C4-2B (cell line): ENCODE results near the gene GRB10.

Experiments
- H3K27ac ChIP-seq: fragments of 450-650 bp; 2 replicates; pipeline ENCODE4 v1.5.1; 2017
- CTCF ChIP-seq: fragments of 450-650 bp; conservative IDR thresholded peaks from 2 replicates; pipeline ENCODE4 v1.5.1; 2017; ENCODE audit warnings: mild to moderate bottlenecking
- ZFX ChIP-seq: fragments of 450-650 bp; IDR thresholded peaks from 2 replicates; pipeline ENCODE4 v1.6.1; 2017

The GRB10 gene

GRCh38 chr7:50562136-50562535 lies 220.6 kb downstream of the GRB10 start:
- H3K27ac ChIP-seq = no peak overlapping the region

GRCh38 chr7:50560865-50561351 lies 221.8 kb downstream of the GRB10 start:
- no peak overlapping the region for H3K27ac ChIP-seq
- TF ChIP-seq CTCF = no peak
- TF ChIP-seq ZFX = no peak

More at GRCh38 chr7:50562136-50562535, 220.6 kb downstream of the GRB10 start:
- TF ChIP-seq CTCF (no peak), ZFX (no peak)

GRCh38 chr7:50559881-50560280 lies 222.8 kb downstream of the GRB10 start:
- TF ChIP-seq ZFX = no peak
- no peak for TF ChIP-seq CTCF
- no peak overlapping the region for H3K27ac ChIP-seq

DNA sequence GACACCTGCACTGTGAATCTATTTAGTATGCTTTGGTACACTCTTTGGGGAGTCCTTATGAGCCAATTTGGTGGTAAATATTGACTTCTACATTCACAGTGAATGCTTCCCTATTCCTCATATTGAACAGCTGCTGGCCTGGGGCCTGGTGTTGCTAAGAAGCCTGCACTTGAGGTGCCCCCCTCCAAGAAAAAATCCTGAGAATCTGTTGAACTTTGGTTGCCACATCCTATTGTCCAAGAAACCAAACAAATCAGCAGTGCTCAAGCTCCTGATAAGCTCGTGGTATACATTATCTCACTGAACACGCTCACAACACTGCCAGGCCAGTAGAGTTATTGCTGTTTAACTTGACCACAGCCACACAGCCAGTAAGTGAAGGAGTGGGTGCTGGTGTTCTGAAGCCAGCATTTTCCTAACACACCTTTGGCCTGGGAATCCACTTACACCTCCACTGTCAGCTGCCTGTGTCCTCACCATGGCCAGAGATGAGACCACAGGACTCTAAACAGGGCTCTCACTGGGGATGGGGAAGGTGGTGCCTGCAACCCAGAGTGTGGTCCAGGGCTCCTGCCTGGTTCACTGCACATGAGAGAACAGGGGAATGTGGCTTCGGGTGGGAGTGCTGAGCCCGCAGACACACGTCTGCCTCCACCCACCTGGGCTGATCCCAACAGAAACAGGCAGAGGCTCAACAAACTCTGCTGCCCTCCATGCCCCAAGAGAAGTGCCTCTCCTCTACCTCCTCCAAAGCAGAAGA lies 224.2 kb downstream of the GRB10 start:
- TF ChIP-seq ZFX = no peak
- no peak for TF ChIP-seq CTCF
- H3K27ac ChIP-seq = no peak overlapping the region

DNA sequence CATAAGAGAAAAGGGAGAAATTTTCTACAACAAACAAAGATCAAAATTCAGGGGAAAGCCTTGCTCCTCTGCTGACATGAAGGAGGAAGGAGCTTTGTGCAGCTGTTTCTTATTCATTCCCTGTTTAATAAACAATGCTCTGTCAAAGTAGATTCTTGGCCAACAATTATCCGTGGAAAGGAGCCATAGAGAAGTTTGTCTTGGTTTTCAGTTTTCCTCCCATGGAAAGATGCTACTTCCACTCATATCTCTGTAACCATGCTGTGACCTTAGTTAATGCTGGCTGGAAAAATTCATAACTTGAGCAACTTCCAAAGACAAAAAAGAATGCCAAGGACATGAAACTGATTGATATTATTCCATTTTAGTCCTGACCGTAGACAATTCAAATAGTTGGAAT lies 225.6 kb downstream of the GRB10 start:
- TF ChIP-seq ZFX = no peak
- no peak for TF ChIP-seq CTCF
- no peak overlapping the region for H3K27ac ChIP-seq

GRCh38 chr7:50556247-50556991 lies 226.3 kb downstream of the GRB10 start:
- no peak overlapping the region for H3K27ac ChIP-seq
- TF ChIP-seq CTCF = no peak
- TF ChIP-seq ZFX = no peak

DNA sequence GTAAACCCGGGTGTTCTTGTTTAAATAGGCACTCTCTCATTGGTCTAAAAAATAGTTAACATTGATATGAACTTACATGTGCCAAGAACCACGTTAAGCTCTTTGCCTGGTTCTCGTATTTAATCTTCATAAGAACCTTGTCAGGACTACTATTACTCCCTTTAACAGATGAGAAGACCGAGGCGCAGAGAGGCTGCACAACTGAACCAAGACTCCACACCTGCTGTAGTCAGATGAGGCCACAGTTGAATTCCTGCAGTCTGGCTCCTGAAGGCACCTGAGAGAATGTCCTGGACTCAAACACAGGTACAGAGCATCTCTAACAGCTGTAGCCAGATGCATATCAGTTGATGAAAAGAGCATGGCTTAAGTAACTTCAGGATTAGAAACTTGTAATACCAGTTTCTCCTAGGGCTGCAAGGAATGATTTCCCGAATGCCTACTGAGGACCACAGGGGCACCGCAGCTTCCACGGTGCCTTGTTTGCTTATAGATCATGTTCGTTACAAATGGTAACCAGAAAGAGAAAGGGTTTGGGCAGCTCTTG lies 227.0 kb downstream of the GRB10 start:
- TF ChIP-seq CTCF = no peak
- no peak for TF ChIP-seq ZFX

More for the DNA sequence above, 227.0 kb downstream of the GRB10 start:
- no peak overlapping the region for H3K27ac ChIP-seq
